MM.1S (cell line): ENCODE data around the gene TMEM163.

Experiments used
- CTCF ChIP-seq: fragments of 300-600 bp; sonication (generic); IDR thresholded peaks from 2 replicates; pipeline ENCODE4 v1.5.1; 2016; ENCODE audit warnings: antibody characterized with exemption, low read length, mixed read lengths
- EZH2phosphoT487 ChIP-seq: fragments of 300-600 bp; sonication (generic); IDR thresholded peaks from 2 replicates; pipeline ENCODE4 v1.6.1; 2018; ENCODE audit warnings: antibody characterized with exemption, low read length

- TF ChIP-seq CTCF (no peak), EZH2phosphoT487 (no peak)
These were observed 205.9 kb downstream of the TMEM163 start for GRCh38 chr2:134512734-134513464.
